GM12874 (cell line): ENCODE data around the gene HCFC1R1.

Experiments used
- CTCF ChIP-seq: IDR thresholded peaks from 2 replicates; pipeline ENCODE4 v1.5.1; 2011; ENCODE audit warnings: low read depth, mild to moderate bottlenecking, control low read depth, low read length, moderate library complexity; ENCODE audit not compliant: insufficient read depth

The HCFC1R1 gene

GRCh38 chr16:3026003-3026378 is 2.2 kb upstream of the HCFC1R1 start:
- no peak for TF ChIP-seq CTCF

DNA sequence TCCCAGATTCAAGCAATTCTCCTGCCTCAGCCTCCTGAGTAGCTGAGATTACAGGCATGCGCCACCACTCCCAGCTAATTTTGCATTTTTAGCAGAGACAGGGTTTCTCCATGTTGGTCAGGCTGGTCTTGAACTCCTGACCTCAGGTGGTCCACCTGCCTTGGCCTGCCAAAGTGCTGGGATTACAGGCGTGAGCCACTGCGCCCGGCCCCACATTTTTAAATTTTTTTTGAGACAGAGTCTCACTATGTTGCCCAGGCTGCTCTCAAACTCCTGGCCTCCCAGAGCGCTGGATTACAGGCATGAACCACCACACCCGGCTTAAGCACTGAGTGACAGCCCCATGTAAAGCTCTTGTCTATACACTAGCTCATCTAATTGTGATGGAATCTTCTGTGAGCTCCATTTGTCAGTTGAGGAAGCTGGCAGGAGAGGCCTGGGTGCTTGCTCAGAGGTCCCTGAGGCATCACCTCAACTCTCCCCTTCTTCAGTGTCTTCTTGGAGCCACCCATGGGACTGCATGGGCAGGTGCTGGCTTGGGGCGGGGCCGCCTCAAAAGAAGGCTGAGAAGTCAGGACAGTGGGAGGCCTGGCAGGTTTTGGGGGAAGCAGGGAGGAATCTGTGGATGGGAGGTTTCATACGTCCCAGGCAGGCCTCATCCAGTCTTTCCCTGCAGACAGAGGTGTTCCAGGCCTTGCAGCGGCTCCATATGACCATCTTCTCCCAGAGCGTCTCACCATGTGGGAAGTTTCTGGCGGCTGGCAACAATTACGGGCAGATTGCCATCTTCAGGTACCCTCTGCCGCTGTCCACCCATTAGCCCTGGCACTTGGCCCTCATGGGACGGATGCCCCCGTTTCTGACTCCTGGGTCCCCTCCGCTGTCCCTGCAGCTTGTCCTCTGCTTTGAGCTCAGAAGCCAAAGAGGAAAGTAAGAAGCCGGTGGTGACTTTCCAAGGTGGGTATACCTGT is 1.6 kb upstream of the HCFC1R1 start:
- no peak for TF ChIP-seq CTCF

DNA sequence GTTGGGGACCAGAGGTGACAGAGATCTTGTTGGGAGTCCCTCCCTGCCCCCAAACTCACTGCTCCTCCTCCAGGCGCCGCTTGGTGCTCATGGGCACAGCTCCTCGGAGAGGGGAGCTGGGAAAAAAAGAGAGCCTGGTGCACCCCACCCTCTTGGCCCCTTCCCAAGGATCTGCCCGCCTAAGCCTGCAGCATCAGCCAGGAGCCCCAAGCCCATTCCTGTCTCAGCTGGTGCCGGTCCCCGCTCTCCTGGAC is 400 bp downstream of the HCFC1R1 start:
- no peak for TF ChIP-seq CTCF

GRCh38 chr16:3022684-3023414 is 893 bp downstream of the HCFC1R1 start:
- no peak for TF ChIP-seq CTCF

DNA sequence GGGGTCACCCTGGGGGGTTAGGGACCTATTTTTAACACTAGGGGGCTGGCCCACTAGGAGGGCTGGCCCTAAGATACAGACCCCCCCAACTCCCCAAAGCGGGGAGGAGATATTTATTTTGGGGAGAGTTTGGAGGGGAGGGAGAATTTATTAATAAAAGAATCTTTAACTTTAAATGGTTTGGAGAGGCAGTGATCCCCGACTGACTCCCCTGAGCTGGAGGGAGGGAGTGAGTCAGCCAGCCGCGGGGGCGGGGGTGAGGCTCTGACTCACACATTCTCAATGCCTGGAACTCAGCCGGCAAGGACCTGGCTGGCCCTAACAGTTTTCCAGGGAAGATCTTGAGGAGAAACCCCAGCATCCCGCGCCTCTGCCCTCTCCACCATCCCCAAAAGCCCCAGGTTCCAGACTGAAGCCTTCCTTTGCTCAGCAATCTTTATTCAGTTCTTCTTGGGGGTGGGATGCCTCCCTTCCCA is 1.5 kb downstream of the HCFC1R1 start:
- no peak for TF ChIP-seq CTCF

GRCh38 chr16:3021449-3022207 is 2.1 kb downstream of the HCFC1R1 start:
- peak; percentile 62 for TF ChIP-seq CTCF
